Testis (tissue), 3 donors: ENCODE measurements around the gene DHX38. TPM values are rescaled to one million over a fixed set of nuclear protein-coding genes. Genes with fewer than 3 reads are reported as not detected.

ENCODE experiments used
- DNase-seq: peaks from one replicate; pipeline ENCODE4 v3.0.0-alpha.2; 2019
- H3K27ac ChIP-seq, 2 donors: fragments of 200-600 bp; sonication (generic); one replicate each; pipeline ENCODE4 v1.5.1; 2019
- H3K27me3 ChIP-seq: fragments of 200-600 bp; sonication (generic); one replicate; pipeline ENCODE4 v1.5.1; 2019
- H3K36me3 ChIP-seq: fragments of 200-600 bp; sonication (generic); one replicate; pipeline ENCODE4 v1.5.1; 2017; ENCODE audit warnings: low read depth; ENCODE audit errors: missing control alignments
- H3K4me1 ChIP-seq: fragments of 200-600 bp; sonication (generic); one replicate; pipeline ENCODE4 v1.5.1; 2019
- H3K4me3 ChIP-seq, 2 donors: fragments of 200-600 bp; sonication (generic); one replicate each; pipeline ENCODE4 v1.5.1; 2017 to 2019
- H3K9me3 ChIP-seq: fragments of 200-600 bp; sonication (generic); one replicate; pipeline ENCODE4 v1.5.1; 2017
- POLR2A ChIP-seq: fragments of 450-650 bp; IDR thresholded peaks from one replicate; pipeline ENCODE4 v1.6.1; 2017; ENCODE audit warnings: antibody characterized with exemption, mild to moderate bottlenecking, moderate library complexity
- WGBS, 2 donors: methylation state at CpG; one replicate each; pipeline ENCODE4 v1.1.5; 2018; 5-methylcytosine and 5-hydroxymethylcytosine counted together
- intact Hi-C: fragments of 100-400 bp; cut with DNase I; formaldehyde crosslinking; loops from one replicate; pipeline ENCODE4 v1.15.1; 2023; ENCODE audit warnings: low total_unique reads
- polyA plus RNA-seq: library from polyadenylated mRNA; stranded (reverse); fragments of 350-450 nt; fragmentation: Illumina TruSeq; extraction: RNeasy Lipid Tissue Mini Kit (QIAGEN cat#74804); gene quantifications from one replicate; pipeline ENCODE4 v1.2.3, GENCODE V29; 2014; ENCODE audit warnings: low read depth, low replicate concordance; ENCODE audit not compliant: insufficient read depth
- total RNA-seq, 2 donors: library from RNA; depleted of rRNA; stranded (reverse); fragments of >200 nt; gene quantifications; one replicate each; pipeline ENCODE4 v1.2.3, GENCODE V29; 2016
- TF ChIP-seq, protein P1 (sequence below), 3 experiments: fragments of 450-650 bp in 2 of 3; fragments of 200-600 bp in 1 of 3; sonication (generic) in 1 of 3; IDR thresholded peaks; one replicate each; pipeline ENCODE4 v1.5.1; 2016 to 2019; ENCODE audit warnings: antibody characterized with exemption in 3 of 3, mild to moderate bottlenecking in 2 of 3, moderate library complexity in 1 of 3

The DHX38 gene
- total and polyA plus RNA-seq, 3 donors from 2014 or later: 64.5 to 102 (median 95.0) TPM

DNA sequence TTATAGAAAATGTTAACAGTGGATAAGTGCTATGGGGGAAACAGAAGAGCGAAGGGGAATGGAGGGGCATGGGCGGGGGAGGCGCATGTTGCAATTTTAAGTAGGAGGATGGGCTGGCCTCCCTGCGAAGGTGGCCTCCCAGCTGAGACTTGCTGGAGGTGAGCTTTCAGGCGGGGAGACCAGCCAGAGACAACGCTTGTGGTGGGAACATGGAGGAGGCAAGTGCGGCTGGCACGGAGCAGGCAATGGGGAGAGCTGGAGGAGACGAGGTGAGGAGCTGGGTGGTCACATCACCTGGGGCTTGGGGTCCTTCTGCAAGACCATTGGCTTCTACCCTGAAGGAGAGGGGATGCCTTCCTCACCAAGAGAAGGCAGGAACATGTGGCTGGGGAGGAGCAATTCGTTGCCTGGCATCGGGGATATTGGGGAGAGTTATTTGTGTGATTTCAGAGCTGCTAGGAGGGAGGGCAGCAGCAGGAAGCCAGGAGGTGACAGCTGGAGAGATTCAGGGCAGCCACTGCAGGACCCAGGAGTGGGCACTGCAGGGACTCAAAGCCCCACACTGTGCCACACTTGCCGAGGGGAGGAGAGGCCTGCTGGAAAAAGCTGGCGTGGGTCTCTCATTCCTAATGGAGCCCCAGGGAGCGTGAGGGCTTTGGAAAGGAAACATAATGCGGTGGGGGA is 43.9 kb downstream of the DHX38 start:
- no peaks in the 10 kb centered on the region for H3K36me3 ChIP-seq
- intact Hi-C loops: no loop called here
- H3K4me1 ChIP-seq: no peaks in the 10 kb centered on the region
- no peak overlapping the region for H3K27ac ChIP-seq
- H3K4me3 ChIP-seq: no peak overlapping the region
- TF ChIP-seq, protein P1, sequence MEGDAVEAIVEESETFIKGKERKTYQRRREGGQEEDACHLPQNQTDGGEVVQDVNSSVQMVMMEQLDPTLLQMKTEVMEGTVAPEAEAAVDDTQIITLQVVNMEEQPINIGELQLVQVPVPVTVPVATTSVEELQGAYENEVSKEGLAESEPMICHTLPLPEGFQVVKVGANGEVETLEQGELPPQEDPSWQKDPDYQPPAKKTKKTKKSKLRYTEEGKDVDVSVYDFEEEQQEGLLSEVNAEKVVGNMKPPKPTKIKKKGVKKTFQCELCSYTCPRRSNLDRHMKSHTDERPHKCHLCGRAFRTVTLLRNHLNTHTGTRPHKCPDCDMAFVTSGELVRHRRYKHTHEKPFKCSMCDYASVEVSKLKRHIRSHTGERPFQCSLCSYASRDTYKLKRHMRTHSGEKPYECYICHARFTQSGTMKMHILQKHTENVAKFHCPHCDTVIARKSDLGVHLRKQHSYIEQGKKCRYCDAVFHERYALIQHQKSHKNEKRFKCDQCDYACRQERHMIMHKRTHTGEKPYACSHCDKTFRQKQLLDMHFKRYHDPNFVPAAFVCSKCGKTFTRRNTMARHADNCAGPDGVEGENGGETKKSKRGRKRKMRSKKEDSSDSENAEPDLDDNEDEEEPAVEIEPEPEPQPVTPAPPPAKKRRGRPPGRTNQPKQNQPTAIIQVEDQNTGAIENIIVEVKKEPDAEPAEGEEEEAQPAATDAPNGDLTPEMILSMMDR (IDR thresholded peaks at IDR 0.05): no peak
- no peak for TF ChIP-seq POLR2A
- 80 to 89% methylated on average over 15 of the region's 15 CpGs for WGBS, 2 donors
- DNase-seq: no peak
- H3K27me3 ChIP-seq: no peaks in the 10 kb centered on the region
- H3K9me3 ChIP-seq: no peaks in the 10 kb centered on the region

DNA sequence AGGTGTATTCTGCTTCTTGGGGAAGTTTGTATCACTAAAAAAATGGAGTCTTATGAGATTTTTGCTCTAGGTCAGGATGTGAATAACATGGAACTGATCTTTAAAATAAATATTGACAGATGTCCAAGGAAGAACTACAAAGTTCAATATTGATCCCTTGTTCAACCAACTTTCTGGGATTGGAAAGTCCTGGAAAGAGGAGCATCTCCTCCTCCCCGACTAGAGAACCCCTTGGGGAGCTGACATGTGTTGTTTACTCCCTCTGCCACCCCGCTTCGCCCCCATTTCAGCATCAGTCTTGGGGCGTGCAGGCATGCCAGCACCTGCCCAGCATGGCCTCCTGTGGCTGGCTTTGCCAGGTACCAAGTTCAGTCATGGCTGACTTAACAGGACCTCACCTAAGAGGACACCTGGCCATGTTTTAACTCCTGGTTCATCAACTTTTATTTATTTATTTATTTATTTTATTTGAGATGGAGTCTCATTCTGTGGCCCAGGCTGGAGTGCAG is 44.5 kb downstream of the DHX38 start:
- H3K27ac ChIP-seq: no peak overlapping the region
- no peaks in the 10 kb centered on the region for H3K9me3 ChIP-seq
- no peaks in the 10 kb centered on the region for H3K4me1 ChIP-seq
- H3K27me3 ChIP-seq: no peaks in the 10 kb centered on the region
- H3K4me3 ChIP-seq: no peak overlapping the region
- intact Hi-C loops: no loop called here
- 88 to 91% methylated on average over 4 of the region's 4 CpGs for WGBS, 2 donors
- TF ChIP-seq, protein P1 (IDR thresholded peaks at IDR 0.05): no peak
- no peak for TF ChIP-seq POLR2A
- no peaks in the 10 kb centered on the region for H3K36me3 ChIP-seq
- DNase-seq: no peak

DNA sequence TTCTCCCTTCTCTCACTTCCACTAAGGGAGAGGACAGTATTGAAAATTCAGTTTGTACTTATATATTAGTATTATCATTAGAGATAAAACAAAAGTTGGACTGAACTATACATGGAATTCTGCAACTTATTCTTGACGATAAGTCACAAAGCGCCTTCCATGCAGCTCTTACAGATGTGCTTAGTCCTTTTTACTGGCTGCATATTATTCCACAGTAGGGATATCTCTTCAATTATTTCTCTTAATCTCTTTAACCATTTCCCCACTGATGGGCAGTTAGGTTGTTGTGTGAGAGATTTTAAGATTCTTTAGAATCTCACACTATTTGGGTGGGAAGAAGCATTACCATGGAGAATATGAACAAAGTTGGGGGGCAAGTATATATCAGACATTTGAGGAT is 46.3 kb downstream of the DHX38 start:
- intact Hi-C loops: no loop called here
- no peak for DNase-seq
- 96 to 98% methylated on average over 2 of the region's 2 CpGs for WGBS, 2 donors
- Histone ChIP-seq H3K4me1 (no peaks in the 10 kb centered on the region), H3K27ac (no peak overlapping the region), H3K9me3 (no peaks in the 10 kb centered on the region), H3K4me3 (no peak overlapping the region), H3K36me3 (no peaks in the 10 kb centered on the region), H3K27me3 (no peaks in the 10 kb centered on the region)
- TF ChIP-seq, protein P1 (IDR thresholded peaks at IDR 0.05): no peak
- no peak for TF ChIP-seq POLR2A

DNA sequence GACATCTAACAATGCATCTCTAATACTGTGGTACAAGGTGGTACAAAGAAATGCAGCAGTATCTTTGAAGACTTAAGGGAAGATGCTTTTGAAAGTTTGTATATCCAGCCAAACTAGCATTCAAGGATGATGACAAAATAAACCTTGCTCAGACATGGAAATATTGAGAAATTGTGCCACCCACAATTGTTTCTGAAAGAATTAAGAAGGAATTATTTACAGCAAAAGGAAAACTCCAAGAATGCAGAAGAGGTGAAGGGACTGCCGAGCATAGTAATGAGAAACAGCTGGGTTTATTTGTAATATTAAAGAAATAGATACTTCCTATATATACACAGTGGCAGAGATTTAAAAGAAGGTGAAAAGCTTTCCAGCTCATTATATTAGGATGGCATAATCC is 48.8 kb downstream of the DHX38 start:
- no peak overlapping the region for H3K27ac ChIP-seq
- intact Hi-C loops: no loop called here
- WGBS, 2 donors: 63 to 68% methylated on average over 1 of the region's 1 CpG
- no peaks in the 10 kb centered on the region for H3K36me3 ChIP-seq
- TF ChIP-seq, protein P1 (IDR thresholded peaks at IDR 0.05): no peak
- TF ChIP-seq POLR2A: no peak
- no peak overlapping the region for H3K4me3 ChIP-seq
- H3K9me3 ChIP-seq: no peaks in the 10 kb centered on the region
- H3K27me3 ChIP-seq: no peaks in the 10 kb centered on the region
- DNase-seq: no peak
- H3K4me1 ChIP-seq: no peaks in the 10 kb centered on the region
